Right lobe of liver (tissue), 6 donors: Measurements from ENCODE around the gene SLX4IP. TPM values are rescaled to one million over a fixed set of nuclear protein-coding genes. Genes with fewer than 3 reads are reported as not detected.
"Not testable (repeated sequence)": the region's sequence is repeated elsewhere in the genome, so short reads cannot be mapped to it uniquely, and the experiment has no call there.

ENCODE experiments used
- ATAC-seq, 4 donors: fragments of 200-7000 bp; cut with Tn5 transposase; one replicate each; pipeline ENCODE4 v1.9.1; 2020; ENCODE audit warnings: mild to moderate bottlenecking in 4 of 4, moderate library complexity in 4 of 4
- DNase-seq, 3 donors: peaks; one replicate each; pipeline ENCODE4 v3.0.0-alpha.2; 2020
- H3K27ac ChIP-seq, 3 donors: fragments of 200-600 bp; one replicate each; pipeline ENCODE4 v1.8.0; 2022
- H3K27me3 ChIP-seq, 2 donors: fragments of 200-600 bp; one replicate each; pipeline ENCODE4 v1.8.0; 2022
- H3K36me3 ChIP-seq, 4 donors: fragments of 200-600 bp; sonication (generic) in 1 of 4; one replicate each; pipeline versions ENCODE4 v1.5.1 to v1.8.0; 2017 to 2022; ENCODE audit warnings: control low read depth in 1 of 4
- H3K4me1 ChIP-seq, 4 donors: fragments of 200-600 bp; sonication (generic) in 1 of 4; one replicate each; pipeline versions ENCODE4 v1.5.1 to v1.8.0; 2017 to 2022; ENCODE audit warnings: control low read depth in 1 of 4
- H3K4me3 ChIP-seq, 3 donors: fragments of 200-600 bp; one replicate each; pipeline ENCODE4 v1.8.0; 2022
- H3K9me3 ChIP-seq, 4 donors: fragments of 200-600 bp; sonication (generic) in 1 of 4; one replicate each; pipeline versions ENCODE4 v1.5.1 to v1.8.0; 2017 to 2022; ENCODE audit warnings: control low read depth in 1 of 4
- POLR2A ChIP-seq: fragments of 450-650 bp; IDR thresholded peaks from one replicate; pipeline ENCODE4 v1.6.1; 2017; ENCODE audit warnings: antibody characterized with exemption, mild to moderate bottlenecking
- WGBS: methylation state at CpG from one replicate; pipeline ENCODE4 v1.1.6; 2018; ENCODE audit warnings: low coverage, low lambda C conversion rate; ENCODE audit not compliant: insufficient coverage; ENCODE audit errors: missing lambda C conversion rate; 5-methylcytosine and 5-hydroxymethylcytosine counted together
- intact Hi-C, 2 donors: fragments of 100-400 bp; cut with DNase I; formaldehyde crosslinking; loops; one replicate each; pipeline versions ENCODE4 v1.11.2 to v1.14.1; 2022
- total RNA-seq, 6 experiments: library from RNA; depleted of rRNA in 2 of 6; stranded (reverse); fragments of >200 nt in 2 of 6; fragmentation: NEBNext Ultra II Directional in 3 of 6; extraction: Animal tissue kit (Norgen Biotek cat#: 25700) in 3 of 6; gene quantifications; one replicate each; pipeline versions ENCODE4 v1.1.0 to v1.2.4, GENCODE V29; 2016 to 2023
- TF ChIP-seq, protein P1 (sequence below), 4 donors: fragments of 200-600 bp in 3 of 4; fragments of 450-650 bp in 1 of 4; IDR thresholded peaks; one replicate each; pipeline versions ENCODE4 v1.5.1 to v1.8.0; 2016 to 2022; ENCODE audit warnings: antibody characterized with exemption in 4 of 4, mild to moderate bottlenecking in 2 of 4
- donor health status: DM: no; HTN: yes; CAD: no.
- donor health status: DM: no; HTN: no; CAD: no.
- donor health status: DM: no; HTN: no; CAD: no.
- donor health status: DM: no; HTN: yes; CAD: no.
- donor health status: DM: no; HTN: yes; CAD: no.

The SLX4IP gene
- total RNA-seq, 6 experiments from 2014 or later, result 2.0 to 4.0 (median 3.5) TPM

DNA sequence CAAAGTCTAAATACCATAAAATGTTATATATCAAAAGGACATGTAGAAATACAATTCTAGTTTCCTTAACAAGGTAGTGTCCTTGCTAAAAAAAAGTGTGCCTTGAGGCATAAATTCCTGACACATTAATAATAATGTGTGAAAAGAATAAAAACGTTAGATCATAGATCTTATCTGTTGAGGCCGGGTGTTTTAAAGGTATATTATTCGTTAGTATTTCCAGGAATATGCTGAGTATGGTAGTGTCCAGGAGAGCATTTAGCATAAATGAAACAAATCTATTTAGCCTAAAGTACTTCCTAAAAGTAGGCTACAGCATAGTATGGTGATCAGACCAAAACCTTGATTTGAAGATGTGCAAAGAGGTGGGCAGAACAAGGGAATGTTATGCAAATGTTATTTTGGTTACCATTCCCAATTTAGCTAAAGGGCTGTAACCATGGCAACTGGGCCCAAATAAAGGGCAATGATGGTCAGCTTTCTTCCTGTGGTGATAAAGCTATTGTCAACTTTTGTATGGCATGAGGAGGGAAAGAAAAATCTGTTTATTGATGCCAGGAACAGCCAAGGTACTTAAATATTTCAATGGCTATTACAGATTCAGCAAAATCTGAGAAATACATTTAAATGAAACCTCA is 20.0 kb upstream of the SLX4IP start:
- no peak for TF ChIP-seq POLR2A
- TF ChIP-seq, protein P1, sequence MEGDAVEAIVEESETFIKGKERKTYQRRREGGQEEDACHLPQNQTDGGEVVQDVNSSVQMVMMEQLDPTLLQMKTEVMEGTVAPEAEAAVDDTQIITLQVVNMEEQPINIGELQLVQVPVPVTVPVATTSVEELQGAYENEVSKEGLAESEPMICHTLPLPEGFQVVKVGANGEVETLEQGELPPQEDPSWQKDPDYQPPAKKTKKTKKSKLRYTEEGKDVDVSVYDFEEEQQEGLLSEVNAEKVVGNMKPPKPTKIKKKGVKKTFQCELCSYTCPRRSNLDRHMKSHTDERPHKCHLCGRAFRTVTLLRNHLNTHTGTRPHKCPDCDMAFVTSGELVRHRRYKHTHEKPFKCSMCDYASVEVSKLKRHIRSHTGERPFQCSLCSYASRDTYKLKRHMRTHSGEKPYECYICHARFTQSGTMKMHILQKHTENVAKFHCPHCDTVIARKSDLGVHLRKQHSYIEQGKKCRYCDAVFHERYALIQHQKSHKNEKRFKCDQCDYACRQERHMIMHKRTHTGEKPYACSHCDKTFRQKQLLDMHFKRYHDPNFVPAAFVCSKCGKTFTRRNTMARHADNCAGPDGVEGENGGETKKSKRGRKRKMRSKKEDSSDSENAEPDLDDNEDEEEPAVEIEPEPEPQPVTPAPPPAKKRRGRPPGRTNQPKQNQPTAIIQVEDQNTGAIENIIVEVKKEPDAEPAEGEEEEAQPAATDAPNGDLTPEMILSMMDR (IDR thresholded peaks at IDR 0.05), result no peak
- WGBS, result 52% methylated on average over 3 of the region's 3 CpGs
- peaks cover 0 to 6% (median 2%) of the 10 kb centered on the region in 4 donors for H3K36me3 ChIP-seq
- no peaks in the 10 kb centered on the region for H3K9me3 ChIP-seq
- H3K27ac ChIP-seq, result no peak overlapping the region
- H3K27me3 ChIP-seq, result no peaks in the 10 kb centered on the region
- H3K4me1 ChIP-seq, result no peaks in the 10 kb centered on the region
- H3K4me3 ChIP-seq, result no peak overlapping the region
- ATAC-seq (no peak), DNase-seq (no peak)
- intact Hi-C loops, result no loop called here

DNA sequence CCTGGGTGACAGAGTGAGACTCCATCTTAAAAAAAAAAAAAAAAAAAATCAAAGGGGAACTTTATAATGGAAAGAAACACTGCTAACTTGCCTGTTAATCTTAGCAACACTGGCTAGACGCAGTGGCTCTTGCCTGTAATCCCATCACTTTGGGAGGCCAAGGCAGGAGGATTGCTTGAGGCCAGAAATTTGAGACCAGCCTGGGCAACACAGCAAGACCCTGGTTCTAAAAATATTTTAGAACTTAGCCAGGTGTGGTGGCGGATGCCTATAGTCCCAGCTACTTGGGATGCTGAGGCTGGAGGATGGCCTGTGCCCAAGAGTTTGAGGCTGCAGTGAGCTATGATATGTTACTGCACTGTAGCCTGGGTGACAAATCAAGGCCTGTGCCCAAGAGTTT is 17.9 kb upstream of the SLX4IP start:
- H3K36me3 ChIP-seq, intact Hi-C loops, H3K27ac ChIP-seq, DNase-seq, H3K27me3 ChIP-seq, H3K4me3 ChIP-seq, ATAC-seq, H3K9me3 ChIP-seq: not testable (repeated sequence)
- WGBS, result 100% methylated on average over 1 of the region's 2 CpGs
- peaks cover 0 to 13% (median 2%) of the 10 kb centered on the region in 4 donors for H3K4me1 ChIP-seq

DNA sequence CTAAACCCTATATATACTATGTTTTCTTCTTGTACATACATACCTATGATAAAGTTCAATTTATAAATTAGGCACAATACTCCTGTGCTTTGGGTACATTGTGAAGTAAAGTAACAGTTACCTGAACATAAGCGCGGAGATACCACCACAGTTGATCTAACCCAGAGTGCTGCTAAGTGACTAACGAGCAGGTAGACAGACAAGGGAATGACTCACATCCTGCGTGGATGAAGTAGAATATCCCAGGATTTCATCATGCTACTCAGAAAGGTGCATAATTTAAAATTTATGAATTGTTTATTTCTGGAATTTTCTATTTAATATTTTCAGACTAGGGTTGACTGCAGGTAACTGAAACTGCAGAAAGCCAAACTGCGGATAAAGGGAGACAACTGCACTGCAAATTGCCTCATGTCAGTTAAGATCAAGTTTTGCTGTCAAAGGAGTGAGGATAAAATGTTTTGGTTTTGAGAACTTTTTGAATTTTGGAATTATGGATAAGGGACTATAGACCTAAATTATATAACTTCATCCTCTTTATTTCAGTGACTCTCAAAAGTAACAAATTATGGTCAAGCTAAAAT is 15.5 kb upstream of the SLX4IP start:
- ATAC-seq, result peak in 1 of 4 donors; percentile 33
- WGBS, result 71% methylated on average over 5 of the region's 5 CpGs
- no peaks in the 10 kb centered on the region for H3K36me3 ChIP-seq

DNA sequence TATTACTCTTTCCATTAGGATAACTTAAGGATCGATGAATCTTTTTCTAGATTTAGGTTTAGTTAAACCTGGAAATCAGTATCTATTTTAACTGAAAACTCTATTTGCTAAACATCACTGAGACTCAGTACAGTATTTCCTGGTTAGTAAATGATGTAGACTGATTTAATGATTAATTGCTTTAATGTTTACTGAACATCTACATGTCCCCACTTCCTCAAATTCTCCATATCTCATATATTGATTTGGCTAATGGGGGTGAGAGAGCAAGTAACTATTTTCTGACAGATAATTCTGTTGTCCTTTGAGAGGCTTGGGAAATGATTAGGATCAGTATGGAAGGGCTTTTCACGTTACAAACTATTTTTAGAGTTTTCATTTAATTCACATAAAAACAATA is 11.4 kb upstream of the SLX4IP start:
- no peak for DNase-seq
- Histone ChIP-seq H3K27me3 (no peaks in the 10 kb centered on the region), H3K36me3 (no peaks in the 10 kb centered on the region), H3K9me3 (no peaks in the 10 kb centered on the region), H3K4me3 (peak overlapping the region in 1 of 3 donors; percentile 0), H3K27ac (peak overlapping the region; percentile 20 to 37 (median 35)), H3K4me1 (peaks cover 0 to 27% (median 13%) of the 10 kb centered on the region in 4 donors)
- WGBS, result 36% methylated on average over 2 of the region's 2 CpGs
- intact Hi-C loops, result no loop called here
- TF ChIP-seq POLR2A, result no peak
- TF ChIP-seq, protein P1 (IDR thresholded peaks at IDR 0.05), result no peak
- peak; percentile 54 to 83 (median 72) for ATAC-seq

More for the DNA sequence above, 15.5 kb upstream of the SLX4IP start:
- DNase-seq, result no peak
- Histone ChIP-seq H3K9me3 (no peaks in the 10 kb centered on the region), H3K4me3 (no peak overlapping the region), H3K27me3 (no peaks in the 10 kb centered on the region), H3K27ac (peak overlapping the region in 1 of 3 donors; percentile 7), H3K4me1 (peaks cover 0 to 21% (median 10%) of the 10 kb centered on the region in 4 donors)
- intact Hi-C loops, result no loop called here
- no peak for TF ChIP-seq POLR2A
- TF ChIP-seq, protein P1 (IDR thresholded peaks at IDR 0.05), result no peak

DNA sequence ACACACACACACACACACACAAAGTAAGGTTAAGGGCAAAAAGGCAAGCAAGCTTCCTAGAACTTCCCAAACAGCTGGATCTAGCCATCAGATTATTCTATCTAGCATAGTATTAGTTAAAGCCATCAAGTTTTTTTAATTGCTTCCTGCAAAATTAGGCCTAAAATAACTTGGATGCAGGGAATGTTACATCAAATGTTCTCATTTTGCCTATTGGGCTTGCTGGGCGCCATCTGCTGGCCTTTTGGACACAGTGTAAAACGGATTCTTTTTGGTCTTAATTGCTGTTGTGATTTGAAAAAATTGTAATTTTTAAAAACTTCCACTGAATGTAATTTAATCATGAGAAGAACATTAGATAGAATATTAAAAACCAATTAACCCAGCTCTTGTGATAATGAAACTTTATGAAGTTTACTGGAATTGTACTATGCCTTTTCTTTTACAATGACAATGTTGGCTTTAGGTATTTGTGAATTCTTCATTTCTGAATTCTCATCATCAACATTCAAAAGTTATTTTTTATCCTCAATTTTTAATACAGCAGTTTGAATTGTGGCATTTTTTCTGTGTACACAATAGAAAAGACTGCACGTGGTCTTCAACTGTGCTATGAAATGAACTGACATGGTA is 7.9 kb upstream of the SLX4IP start:
- 13% methylated on average over 3 of the region's 3 CpGs for WGBS
- Histone ChIP-seq H3K4me3 (no peak overlapping the region), H3K27ac (no peak overlapping the region), H3K4me1 (peaks cover 0 to 32% (median 7%) of the 10 kb centered on the region in 4 donors), H3K36me3 (no peaks in the 10 kb centered on the region), H3K9me3 (no peaks in the 10 kb centered on the region), H3K27me3 (no peaks in the 10 kb centered on the region)
- TF ChIP-seq, protein P1 (IDR thresholded peaks at IDR 0.05), result peak; percentile 68 to 85 (median 83)
- TF ChIP-seq POLR2A, result no peak
- intact Hi-C loops, result no loop called here
- DNase-seq, result peak in 2 of 3 donors; percentile 58 to 62
- peak; percentile 33 to 67 (median 57) for ATAC-seq
